GM21381 (cell line): ENCODE measurements around the gene EIF1AX.
"Not testable (repeated sequence)": the region's sequence is repeated elsewhere in the genome, so short reads cannot be mapped to it uniquely, and the experiment has no call there.

Experiments used
- ATAC-seq: cut with Tn5 transposase; IDR thresholded peaks from one replicate; pipeline ENCODE4 v1.9.1; 2021; ENCODE audit warnings: mild to moderate bottlenecking, moderate library complexity; ENCODE audit not compliant: unreplicated experiment

EIF1AX gene

GRCh38 chrX:20127440-20127839, 14.2 kb downstream of the EIF1AX start:
- not testable (repeated sequence) for ATAC-seq

GRCh38 chrX:20126833-20127232, 14.8 kb downstream of the EIF1AX start:
- not testable (repeated sequence) for ATAC-seq

DNA sequence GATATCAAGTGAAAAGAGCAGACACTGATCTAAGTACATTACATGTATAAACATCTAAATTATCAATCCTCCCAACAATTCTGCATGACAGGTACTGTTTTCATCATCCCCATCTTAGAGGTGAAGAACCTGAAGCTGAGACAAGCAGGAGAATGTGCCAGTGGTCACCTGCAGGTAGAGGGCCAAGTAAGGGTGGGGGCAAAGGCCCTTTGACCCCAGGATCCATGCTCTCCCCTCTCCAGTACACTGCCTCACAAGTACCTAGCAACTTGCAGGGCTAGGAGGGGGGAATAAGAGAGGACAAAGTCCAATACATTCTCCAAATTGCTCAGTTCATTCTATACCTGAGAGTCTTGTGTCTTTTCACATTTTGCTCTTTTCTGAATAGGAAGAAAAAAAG, 16.7 kb downstream of the EIF1AX start:
- no peak for ATAC-seq

DNA sequence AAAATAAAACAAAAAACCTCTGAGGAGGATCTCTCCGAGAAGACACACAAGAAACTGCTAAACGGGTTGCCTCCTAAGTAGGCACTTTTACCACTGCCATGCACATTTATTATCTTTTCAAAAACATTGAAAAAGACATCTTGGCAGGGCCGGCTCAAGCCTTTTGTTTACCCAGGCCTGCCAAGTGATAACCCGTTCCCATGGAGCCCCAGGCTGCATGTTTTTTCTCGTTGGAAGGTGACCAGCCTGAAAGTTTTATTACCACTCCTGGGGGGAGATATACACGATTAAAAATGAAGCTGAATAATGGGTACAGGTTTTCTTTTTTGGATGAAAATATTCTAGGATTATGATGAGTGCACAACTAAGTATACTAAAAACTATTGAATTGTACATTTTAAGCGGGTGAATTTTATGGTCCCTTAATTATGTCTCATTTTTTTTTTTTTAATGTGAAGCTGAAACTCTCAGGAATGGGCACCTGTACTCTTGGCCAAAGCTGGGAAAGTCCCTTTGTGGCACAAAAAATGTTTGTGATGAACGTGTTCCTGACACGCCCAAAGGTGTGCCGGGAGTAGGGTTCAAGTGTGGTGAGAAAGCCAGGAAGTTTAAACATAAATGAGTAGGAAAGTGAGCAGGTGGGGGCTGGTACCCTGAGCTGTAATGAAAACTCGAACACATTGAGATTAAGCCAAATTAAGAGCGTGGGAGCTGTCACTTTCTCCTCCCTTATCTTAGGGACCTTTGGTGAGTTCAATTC, 23.4 kb downstream of the EIF1AX start:
- ATAC-seq, result no peak

DNA sequence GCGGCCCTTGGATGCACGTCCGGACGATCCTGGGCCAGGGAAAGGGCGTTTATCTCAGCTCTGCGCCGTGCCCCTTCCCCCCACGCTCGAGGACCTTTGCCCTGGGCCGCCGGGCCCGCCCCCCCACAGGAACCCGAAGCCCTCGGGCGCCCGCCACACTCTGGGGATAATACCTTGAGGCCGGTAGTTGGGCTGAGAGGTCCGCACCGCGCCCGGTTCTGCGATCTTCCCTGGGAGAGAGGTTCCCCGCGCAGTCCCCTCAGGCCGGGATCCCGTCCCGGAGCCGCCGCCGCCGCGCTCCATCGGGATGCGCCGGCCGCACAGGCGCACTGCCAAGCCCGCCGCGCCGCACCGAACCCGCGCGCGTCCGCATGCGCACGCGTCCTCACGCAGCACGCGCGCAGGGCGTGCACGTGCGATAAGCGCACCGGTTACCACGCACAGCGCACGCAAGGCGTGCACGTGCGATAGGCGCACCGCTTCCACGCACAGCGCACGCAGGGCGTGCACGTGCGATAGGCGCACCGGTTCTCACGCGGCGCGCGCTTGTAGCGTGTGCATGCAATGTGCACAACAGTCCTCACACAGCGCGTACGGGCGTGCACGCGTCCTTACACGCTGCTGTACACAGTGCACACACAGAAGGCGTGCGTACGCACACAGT, 24.9 kb downstream of the EIF1AX start, which contains the start of gene MAP7D2:
TSS of gene MAP7D2 (minus strand) at position 331 of the 664 bp plus-strand sequence. CDS start at position 303, 28 bp downstream.
- ATAC-seq, result no peak

DNA sequence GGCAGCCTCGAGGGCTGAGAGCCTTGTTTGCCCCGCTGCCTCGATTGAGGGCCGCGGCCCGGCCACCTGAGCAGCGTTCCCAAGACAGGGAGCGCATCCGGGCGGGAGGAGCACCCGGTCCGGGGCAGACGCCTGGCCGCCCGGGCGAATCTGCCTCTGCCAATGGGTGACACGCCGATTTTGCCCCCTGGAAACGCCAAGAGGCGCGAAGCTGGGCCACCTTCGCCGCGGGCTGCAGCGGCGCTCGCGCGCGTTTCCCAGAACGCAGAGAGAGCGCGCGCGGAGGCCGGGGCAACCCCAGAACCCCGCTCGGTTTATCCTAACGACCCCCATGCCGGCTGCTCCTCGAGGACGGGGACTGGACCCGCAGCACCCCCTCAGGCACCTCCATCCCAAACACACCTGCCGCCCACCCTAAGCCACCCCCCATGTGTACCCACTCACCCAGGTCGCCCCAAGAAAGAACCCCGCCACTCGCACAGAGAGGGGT, 25.5 kb downstream of the EIF1AX start:
- no peak for ATAC-seq

DNA sequence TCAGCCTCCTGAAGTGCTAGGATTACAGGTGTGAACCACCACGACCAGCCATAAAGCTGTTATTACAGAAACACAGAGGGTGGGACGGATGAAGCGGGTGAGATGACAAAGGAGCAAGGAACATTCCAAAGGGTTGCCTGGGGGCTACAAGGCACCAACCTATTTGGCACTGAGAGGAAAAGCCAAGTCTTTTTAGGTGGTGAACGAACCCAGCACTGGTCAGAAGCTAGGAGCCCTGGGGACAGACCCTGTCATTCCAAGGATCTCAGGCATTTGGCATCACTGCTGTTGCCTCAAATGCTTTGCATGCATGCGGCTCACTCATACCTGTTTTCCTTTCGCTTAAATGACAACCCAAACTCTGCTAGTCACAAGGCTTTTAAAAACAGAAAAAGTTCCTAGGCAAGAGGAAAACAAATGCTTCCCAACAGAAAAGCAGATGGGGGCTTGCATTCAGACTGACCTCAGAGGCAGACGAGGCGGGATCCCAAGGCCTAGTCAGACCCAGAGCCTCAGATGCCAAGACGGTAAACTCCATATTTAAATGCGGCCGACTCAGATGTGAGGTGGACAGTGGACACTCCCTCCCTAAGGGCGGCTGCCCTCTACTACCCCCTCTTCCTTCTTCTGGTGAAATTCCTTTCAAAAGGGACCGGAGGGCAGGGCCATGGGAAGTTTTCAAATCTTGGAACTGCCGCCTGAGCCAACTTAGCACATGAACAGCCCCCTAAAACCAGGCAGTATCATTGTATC, 29.4 kb downstream of the EIF1AX start:
- ATAC-seq, result no peak

DNA sequence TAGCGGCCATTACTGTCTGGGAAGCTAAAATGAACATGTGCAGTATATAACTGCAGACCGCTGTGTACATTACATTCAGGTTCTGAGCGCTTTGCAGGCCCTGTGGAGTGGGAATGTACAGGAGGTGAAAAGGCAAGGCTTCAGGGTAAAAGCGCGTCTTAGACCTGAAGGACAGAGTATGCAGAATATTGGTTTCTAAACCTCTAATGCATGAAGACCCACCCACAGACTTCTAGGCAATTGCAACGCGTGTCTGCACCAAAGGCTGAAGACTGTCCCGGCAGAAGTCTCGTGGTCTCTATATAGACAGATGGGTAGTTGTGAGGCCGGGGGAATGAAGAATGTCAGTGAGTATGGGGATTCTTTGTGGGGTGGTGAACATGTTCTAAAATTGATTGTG, 30.4 kb downstream of the EIF1AX start:
- ATAC-seq, result no peak

- no peak for ATAC-seq
Measured at GRCh38 chrX:20101934-20102581, 39.6 kb downstream of the EIF1AX start.

- ATAC-seq, result no peak
Measured at GRCh38 chrX:20091499-20091898, 50.1 kb downstream of the EIF1AX start.

DNA sequence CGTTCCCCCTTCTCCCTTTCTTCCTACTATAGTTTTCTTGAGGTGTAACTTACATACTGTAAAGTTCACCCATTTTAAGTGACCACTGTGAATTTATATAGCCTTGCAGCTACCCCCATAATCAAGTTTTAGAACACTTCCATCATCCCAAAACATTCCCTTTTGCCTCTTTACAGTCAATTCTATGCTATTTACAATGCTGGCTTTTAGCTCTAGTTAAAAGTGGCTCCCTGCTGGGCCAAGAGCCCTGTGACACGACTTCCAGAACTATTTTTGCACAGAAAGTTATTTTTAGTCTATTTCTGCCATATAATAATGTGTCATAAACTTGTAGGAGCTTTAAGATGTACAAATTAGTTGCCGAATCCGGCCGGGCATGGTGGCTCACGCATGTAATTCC, 51.8 kb downstream of the EIF1AX start:
- ATAC-seq, result no peak

DNA sequence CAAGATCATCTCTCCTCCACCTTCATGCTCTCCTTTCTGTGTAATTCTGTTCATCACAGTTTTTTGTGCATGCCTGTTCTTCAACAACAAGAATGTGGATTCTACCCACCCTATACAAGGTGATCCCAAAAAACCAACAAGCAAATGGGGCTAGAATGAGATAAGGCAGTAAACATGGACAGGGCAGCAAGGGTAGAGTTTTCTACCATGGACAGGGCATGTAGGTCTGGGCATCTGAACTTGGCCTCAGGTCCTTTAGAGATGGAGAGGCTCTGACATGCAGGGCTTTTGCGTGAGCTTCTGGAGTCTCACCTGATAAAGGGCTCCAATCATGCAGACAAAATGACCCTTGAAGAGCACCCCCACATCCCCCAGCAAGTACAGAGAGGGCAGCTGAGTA, 61.4 kb downstream of the EIF1AX start:
- ATAC-seq, result no peak
